Measurements from ENCODE around the gene CACNG7. TPM values are rescaled to one million over a fixed set of nuclear protein-coding genes. Genes with fewer than 3 reads are reported as not detected.
"Not testable (repeated sequence)": the region's sequence is repeated elsewhere in the genome, so short reads cannot be mapped to it uniquely, and the experiment has no call there.

Gene CACNG7
- under 1 TPM in 10 of 12 donors, not detected in 2; 0.14 to 0.34 (median 0.29) TPM for polyA plus RNA-seq (ENCODE audit: insufficient read length in 12 of 12)
- long read RNA-seq, donor 1 = 0 reads
- long read RNA-seq, donor 2 = 0 reads
- long read RNA-seq, donor 3 = 0 reads
- long read RNA-seq, donor 4 = 0 reads
- long read RNA-seq, donor 5 = 0 reads
- long read RNA-seq, donor 6 = 0 reads
- long read RNA-seq, donor 7 = 0 reads
- long read RNA-seq, donor 8 = 0 reads
- long read RNA-seq, donor 9 = 0 reads
- long read RNA-seq, donor 10 = 0 reads
- long read RNA-seq, donor 11 = 0 reads

DNA sequence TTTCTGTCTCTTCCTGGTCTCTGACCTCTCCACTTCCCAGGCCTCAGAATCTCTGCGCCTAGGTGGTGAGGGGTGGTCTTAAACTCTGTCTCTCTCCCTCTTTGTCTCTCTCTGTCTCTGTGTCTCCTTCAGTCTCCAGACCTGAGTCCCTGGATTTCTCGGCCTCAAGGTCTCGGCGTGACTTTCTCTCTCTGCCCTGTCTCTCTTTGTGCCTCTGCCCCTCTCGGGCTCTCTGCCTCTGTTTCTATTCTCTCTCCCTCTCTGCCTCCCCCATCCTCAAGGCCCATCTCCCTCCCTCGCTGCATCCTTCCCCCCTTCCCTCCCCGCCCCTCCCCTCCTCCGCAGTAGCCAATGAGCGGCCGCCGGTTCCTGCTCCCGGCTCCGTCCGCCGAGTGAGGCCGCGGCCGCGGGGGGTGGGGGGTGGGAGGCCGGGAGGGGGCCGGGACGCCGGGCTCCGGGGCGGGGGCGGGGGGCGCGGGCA, at the start of gene CACNG7:
TSS of gene CACNG7 (plus strand) at position 344 of the 481 bp plus-strand sequence. CDS start 3,554 bp downstream, outside the sequence.
- no peak for DNase-seq

- no peak for DNase-seq
These were observed 44.7 kb upstream of the CACNG7 start for GRCh38 chr19:53864308-53864836.

GRCh38 chr19:53865523-53865917, 43.6 kb upstream of the CACNG7 start:
- no peak for DNase-seq

GRCh38 chr19:53865918-53866864, 42.9 kb upstream of the CACNG7 start:
- DNase-seq = peak; percentile 82

DNA sequence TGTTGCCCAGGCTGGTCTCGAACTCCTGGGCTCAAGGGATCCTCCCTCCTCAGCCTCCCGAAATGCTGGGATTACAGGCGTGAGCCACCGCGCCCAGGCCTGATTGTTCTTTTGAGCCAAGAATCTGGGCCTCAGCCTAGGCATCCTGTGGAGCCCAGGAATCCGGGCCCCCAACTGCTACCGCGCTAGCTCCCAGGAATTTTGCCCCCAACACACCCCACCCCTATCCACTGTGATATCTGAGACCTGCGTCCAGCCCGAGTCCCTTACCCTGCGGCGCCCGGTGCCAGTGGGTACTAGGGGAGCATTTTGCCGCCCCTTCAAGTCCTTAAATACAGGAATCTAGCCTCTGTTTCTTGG, 42.2 kb upstream of the CACNG7 start:
- peak; percentile 56 for DNase-seq

DNA sequence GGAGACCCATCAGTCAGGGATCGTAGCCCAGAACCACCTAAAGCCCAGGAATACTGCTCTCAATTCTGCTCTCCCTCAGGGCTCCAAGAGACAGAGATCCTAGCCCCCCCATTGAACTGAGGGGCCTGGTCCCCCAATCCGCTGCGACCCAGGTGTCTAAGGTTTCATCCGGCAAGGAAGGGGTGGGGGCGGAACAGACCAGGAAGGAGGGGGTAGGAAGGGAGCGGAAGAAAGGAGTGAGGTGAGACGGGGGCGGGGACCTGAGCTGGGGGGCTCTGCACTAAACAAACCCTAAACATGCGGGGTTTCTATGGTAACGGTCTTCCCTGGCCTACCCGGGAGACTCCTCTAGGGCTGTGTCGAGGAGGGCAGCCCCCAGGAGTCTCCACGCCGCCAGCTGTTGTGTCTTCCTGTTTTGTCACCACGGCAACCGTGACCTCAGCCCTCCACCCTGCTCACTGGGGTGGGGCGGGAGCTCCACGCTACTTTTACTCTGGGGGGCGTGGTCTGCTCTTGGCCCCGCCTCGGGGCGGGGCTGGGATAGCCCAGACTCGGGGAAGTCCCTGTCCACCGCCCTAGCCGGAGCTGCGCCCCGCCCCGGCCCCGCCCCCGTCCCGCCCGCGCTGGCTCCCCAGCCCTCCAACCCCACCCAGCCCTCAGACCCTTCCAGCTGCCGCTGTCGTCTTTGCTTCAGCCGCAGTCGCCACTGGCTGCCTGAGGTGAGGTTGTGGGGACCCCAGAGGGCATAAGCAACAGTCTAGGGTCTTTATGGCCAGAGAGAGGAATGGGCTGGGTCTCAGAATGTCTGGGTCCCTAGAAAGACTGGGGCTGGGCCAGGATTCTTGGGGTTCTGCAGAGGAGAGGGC, 41.6 kb upstream of the CACNG7 start, which contains the start of gene MYADM:
TSS of gene MYADM (plus strand) at position 659 of the 866 bp plus-strand sequence. CDS start 5,647 bp downstream, outside the sequence.
- peak; percentile 100 for DNase-seq

GRCh38 chr19:53868091-53868891, 40.8 kb upstream of the CACNG7 start:
- no peak for DNase-seq

- DNase-seq = peak; percentile 83
These were observed 39.9 kb upstream of the CACNG7 start for GRCh38 chr19:53868892-53869804.

- not testable (repeated sequence) for DNase-seq
These were observed 39.1 kb upstream of the CACNG7 start for GRCh38 chr19:53869805-53870484.

- no peak for DNase-seq
These were observed 38.6 kb upstream of the CACNG7 start for GRCh38 chr19:53870485-53870844.

DNA sequence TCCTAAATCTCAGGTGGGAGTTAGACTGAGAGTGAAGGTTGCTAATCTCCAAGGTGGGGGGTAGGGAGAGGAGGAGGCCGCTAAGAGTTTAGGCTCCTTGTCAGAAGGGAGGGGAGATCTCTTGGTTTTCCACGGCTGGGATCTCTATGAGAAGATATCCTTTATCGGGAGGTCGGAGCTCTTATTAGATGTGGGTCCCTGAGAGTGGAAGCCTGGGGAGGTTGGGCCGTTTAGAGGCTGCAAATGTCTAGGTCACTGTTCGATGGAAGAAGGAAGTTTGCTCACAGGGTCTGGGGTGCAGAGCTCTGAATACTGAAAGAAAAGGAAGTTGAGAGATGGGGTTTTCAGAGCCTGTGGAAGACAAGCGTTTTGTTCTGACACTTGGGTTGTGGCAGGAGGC, 37.6 kb upstream of the CACNG7 start:
- no peak for DNase-seq

GRCh38 chr19:53872762-53873161, 36.3 kb upstream of the CACNG7 start:
- DNase-seq = no peak

- DNase-seq = no peak
These were observed 35.1 kb upstream of the CACNG7 start for GRCh38 chr19:53873773-53874605.

DNA sequence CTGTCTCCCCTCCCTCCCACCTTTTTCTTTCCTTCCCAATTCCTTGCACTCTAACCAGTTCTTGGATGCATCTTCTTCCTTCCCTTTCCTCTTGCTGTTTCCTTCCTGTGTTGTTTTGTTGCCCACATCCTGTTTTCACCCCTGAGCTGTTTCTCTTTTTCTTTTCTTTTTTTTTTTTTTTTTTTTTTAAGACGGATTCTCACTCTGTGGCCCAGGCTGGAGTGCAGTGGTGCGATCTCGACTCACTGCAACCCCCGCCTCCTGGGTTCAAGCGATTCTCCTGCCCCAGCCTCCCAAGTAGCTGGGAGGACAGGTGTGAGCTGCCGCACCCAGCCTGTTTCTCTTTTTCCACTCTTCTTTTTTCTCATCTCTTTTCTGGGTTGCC, 34.5 kb upstream of the CACNG7 start:
- DNase-seq = no peak

DNA sequence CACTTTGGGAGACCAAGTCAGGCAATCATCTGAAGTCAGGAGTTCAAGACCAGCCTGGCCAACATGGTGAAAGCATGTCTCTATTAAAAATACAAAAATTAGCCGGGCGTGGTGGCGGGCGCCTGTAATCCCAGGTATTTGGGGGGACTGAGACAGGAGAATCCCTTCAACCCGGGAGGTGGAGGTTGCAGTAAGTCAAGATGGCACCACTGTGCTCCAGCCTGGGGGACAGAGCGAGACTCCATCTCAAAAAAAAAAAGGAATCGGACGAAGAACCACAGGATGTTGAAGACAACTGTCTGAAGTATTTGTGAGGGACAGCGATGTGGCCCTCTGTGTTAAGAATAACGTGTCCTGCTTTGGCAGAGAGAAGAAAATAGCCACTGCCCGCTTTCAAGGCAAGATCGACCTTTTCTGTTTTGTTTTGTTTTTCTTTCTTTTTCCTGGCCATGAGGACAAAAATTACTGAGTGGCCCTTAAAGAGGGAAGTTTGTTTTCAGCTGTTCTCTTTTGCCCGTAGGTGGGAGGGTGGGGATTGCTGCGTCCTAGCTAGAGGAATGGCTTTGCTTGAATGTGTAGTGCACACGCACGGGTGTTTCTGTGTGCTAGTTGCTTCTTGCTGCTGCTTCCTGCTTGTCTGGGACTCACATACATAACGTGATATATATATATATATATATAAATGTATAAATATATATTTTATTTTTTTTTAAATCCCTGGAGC, 33.3 kb upstream of the CACNG7 start:
- no peak for DNase-seq

GRCh38 chr19:53876651-53877224, 32.3 kb upstream of the CACNG7 start:
- DNase-seq = no peak

DNA sequence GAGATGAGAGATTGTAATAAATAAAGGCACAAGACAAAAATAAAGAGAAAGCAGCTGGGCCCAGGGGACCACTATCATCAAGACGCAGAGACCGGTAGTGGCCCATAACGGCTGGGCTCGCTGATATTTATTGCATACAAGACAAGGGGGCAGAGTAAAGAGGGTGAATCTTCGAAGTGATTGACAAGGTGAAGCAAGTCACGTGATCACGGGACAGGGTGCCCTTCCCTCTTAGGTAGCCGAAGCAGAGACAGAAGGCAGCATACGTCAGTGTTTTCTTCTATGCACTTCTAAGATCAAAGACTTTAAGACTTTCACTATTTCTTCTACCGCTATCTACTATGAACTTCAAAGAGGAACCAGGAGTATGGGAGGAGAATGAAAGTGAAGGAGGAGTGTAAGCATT, 31.7 kb upstream of the CACNG7 start:
- DNase-seq = no peak
